ENCODE results near the gene DENND2D.
"Not testable (repeated sequence)": the region's sequence is repeated elsewhere in the genome, so short reads cannot be mapped to it uniquely, and the experiment has no call there.

Gene DENND2D

DNA sequence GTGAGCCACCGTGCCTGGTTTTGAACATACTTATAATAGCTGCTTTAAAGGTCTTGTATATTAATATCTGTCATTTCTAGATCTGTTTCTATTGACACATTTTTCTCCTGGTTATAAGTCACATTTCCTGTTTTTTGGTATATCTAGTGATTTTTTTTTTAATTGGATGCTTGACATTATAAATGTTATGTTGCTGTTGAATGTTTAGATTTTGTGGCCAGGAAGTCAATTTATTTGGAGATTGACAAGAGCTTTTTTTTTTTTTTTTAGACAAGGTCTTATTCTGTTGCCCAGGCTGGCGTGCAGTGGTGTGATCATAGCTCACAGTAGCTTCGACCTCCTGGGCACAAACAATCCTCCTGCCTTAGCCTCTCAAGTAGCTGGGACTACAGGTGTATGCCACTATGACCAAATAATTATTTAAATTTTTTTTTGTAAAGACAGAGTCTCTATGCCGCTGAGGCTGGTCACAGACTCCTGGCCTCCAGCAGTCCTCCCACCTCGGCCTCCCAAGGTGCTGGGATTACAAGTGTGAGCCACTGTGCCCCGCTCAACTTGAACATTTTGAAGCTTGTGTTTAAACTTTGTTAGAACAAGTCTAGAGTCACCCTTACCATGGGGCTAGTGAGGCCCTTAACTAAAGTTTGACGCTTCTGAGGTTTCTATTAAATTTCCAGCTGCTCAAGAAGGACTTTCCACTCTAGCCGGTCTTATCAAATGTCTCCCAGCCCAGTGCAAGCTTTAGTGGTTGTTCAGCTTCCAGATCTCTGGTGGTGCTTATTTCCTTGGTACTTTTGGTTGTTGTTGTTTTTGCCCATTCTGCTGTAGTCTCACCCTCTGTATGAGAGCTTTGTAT, 18.5 kb upstream of the DENND2D start:
- DNase-seq (ENCODE audit: low read depth) = no peak
- in situ Hi-C loops (cut with HindIII; ENCODE audit: low sequenced_read_pairs) = loop anchor here (25.0 kb wide), 1 partner anchor 543 kb away; the partner anchor contains the start of gene DDX20
- H3K4me3 ChIP-seq (ENCODE audit: low read depth, low read length) = no peak overlapping the region
- TF ChIP-seq, protein P1, sequence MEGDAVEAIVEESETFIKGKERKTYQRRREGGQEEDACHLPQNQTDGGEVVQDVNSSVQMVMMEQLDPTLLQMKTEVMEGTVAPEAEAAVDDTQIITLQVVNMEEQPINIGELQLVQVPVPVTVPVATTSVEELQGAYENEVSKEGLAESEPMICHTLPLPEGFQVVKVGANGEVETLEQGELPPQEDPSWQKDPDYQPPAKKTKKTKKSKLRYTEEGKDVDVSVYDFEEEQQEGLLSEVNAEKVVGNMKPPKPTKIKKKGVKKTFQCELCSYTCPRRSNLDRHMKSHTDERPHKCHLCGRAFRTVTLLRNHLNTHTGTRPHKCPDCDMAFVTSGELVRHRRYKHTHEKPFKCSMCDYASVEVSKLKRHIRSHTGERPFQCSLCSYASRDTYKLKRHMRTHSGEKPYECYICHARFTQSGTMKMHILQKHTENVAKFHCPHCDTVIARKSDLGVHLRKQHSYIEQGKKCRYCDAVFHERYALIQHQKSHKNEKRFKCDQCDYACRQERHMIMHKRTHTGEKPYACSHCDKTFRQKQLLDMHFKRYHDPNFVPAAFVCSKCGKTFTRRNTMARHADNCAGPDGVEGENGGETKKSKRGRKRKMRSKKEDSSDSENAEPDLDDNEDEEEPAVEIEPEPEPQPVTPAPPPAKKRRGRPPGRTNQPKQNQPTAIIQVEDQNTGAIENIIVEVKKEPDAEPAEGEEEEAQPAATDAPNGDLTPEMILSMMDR (IDR thresholded peaks at IDR 0.05; ENCODE audit: low read depth, low read length, missing control alignments) = no peak

DNA sequence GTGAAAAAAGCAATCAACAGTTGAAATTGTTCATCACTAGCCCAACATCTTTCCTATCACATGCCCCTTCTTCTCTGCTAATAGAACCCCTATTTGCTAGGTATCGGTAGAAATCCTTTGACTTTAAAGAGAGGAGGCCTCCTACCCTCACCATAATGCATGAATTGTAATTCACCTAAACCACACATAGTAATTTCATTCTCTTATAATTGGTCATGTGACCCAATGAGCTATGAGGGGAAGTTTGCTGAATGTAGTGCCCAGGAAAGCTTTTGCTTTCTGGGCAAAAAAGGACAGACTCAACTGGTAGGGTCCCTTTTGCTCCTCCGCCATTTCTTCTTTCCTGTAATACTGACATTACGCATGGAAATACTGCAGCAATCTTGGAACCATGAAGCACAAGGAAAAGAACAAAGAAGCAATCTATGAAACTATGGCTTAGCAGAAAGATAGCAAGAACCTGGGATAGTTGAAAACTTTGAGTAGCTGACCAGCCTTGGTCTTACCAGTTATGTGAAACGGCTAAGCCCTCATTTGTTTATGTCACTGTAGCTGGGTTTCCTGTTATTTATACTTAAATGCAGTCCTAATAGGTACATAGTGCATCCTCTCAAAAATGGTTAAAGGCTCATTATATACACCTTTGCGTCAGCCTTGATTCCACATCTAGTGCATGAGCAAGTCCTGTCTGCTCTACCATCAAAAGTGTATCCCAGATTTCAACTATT, 16.9 kb upstream of the DENND2D start:
- TF ChIP-seq, protein P1 (IDR thresholded peaks at IDR 0.05; ENCODE audit: low read depth, low read length, missing control alignments) = no peak
- no peak for DNase-seq (ENCODE audit: low read depth)
- in situ Hi-C loops (cut with HindIII; ENCODE audit: low sequenced_read_pairs) = loop anchor here (25.0 kb wide), 1 partner anchor 545 kb away; the partner anchor contains the start of gene DDX20
- no peak overlapping the region for H3K4me3 ChIP-seq (ENCODE audit: low read depth, low read length)

DNA sequence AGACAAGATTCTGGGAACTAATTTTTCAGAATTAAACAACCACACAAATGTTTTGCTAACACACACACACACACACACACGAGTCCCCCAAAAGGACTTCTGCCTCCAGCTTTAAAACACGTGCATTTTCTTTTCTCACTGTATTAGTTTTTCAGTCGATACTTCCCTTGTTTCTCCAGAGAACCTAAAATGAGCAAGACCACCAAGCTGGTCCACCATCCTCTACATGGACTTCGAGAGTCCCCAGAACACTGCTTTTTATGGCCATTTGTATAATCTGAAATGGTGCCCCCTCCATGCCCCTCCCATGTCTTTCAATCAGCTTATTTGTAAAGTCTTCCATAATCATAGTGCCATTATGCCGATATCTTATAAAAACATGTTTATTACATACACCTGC, 16.3 kb upstream of the DENND2D start:
- TF ChIP-seq, protein P1 (IDR thresholded peaks at IDR 0.05; ENCODE audit: low read depth, low read length, missing control alignments) = no peak
- H3K4me3 ChIP-seq (ENCODE audit: low read depth, low read length) = no peak overlapping the region
- in situ Hi-C loops (cut with HindIII; ENCODE audit: low sequenced_read_pairs) = loop anchor here (25.0 kb wide), 1 partner anchor 546 kb away; the partner anchor contains the start of gene DDX20
- no peak for DNase-seq (ENCODE audit: low read depth)

DNA sequence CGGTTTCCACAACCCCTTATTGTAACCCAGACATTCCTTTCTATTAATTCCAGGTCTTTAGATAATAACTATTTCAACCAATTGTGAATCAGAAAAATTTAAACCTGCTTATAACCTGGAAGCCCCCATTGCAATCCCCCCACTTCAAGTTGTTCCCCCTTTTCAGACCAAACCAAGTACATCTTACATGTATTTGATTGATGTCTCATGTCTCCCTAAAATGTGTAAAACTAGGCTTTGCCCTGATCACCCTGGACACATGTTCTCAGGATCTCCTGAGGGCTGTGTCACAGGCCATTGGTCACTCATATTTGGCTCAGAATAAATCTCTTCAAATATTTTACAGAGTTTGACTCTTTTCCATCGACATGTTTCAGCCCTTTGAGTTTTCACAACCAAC, 14.8 kb upstream of the DENND2D start:
- in situ Hi-C loops (cut with HindIII; ENCODE audit: low sequenced_read_pairs) = loop anchor here (25.0 kb wide), 1 partner anchor 547 kb away; the partner anchor contains the start of gene DDX20
- H3K4me3 ChIP-seq (ENCODE audit: low read depth, low read length) = not testable (repeated sequence)

DNA sequence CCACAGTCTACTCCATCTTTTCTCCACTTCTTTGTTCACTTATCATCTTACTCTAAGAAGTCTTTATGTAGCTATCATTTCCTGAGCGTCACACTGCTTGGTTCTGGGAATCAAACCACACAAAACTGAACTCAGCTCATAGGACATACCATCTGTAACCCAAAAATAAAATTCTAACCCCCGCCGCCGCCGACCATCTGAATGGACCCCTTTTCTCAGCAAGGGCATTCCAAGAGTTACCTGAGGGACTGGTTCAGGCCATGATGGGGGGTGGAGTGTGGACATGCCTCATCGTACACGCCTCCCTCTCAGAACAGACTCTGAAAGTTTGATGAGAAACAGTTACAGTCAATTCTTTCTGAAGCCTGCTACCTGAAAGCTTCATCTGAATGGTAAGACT, 14.4 kb upstream of the DENND2D start:
- no peak for DNase-seq (ENCODE audit: low read depth)
- in situ Hi-C loops (cut with HindIII; ENCODE audit: low sequenced_read_pairs) = loop anchor here (25.0 kb wide), 1 partner anchor 547 kb away; the partner anchor contains the start of gene DDX20
- TF ChIP-seq, protein P1 (IDR thresholded peaks at IDR 0.05; ENCODE audit: low read depth, low read length, missing control alignments) = no peak
- no peak overlapping the region for H3K4me3 ChIP-seq (ENCODE audit: low read depth, low read length)

More for the DNA sequence above, 14.8 kb upstream of the DENND2D start:
- not testable (repeated sequence) for DNase-seq (ENCODE audit: low read depth)

DNA sequence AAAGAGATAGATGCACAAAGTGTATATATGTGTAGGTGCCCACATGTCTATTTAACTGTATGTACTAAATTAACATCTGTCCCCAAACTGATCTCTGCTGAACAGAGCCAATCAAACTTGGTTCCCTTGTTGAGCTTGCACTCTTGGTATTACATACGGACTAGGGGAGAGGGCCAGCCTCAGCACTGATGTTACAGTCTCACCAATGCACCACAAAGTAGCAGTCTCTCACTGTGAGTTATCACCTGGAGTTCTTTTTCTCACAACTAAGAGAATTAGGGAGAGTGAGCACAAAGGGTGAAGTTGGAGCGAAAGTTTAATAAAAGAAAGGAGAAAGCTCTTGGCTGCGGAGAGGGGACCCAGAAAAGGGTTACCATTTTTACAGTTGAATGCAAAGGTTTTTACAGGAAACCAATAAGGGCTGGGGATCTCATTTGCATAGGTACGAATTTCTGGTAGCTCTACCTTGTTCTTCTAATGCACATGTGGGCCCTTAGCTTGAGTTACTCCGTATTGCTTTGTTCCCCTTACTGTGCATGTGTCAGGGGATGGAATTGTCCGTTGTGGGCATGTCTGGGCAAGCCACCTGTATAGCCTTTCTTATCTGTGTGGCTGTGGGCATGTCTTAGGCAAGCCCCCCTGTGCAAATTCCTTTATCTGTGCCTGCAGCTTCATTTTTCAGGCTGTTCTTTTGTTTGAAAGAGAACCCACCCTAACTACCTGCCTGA, 13.8 kb upstream of the DENND2D start:
- in situ Hi-C loops (cut with HindIII; ENCODE audit: low sequenced_read_pairs) = loop anchor here (25.0 kb wide), 1 partner anchor 548 kb away; the partner anchor contains the start of gene DDX20
- no peak overlapping the region for H3K4me3 ChIP-seq (ENCODE audit: low read depth, low read length)
- DNase-seq (ENCODE audit: low read depth) = no peak
- TF ChIP-seq, protein P1 (IDR thresholded peaks at IDR 0.05; ENCODE audit: low read depth, low read length, missing control alignments) = no peak
